Endodermal cell (in vitro differentiated cells): Measurements from ENCODE around the gene CRACR2B. TPM values are rescaled to one million over a fixed set of nuclear protein-coding genes. Genes with fewer than 3 reads are reported as not detected.

ENCODE experiments used
- DNase-seq: peaks from one replicate; pipeline ENCODE4 v3.0.0-alpha.2; 2017
- H3K27ac ChIP-seq: 2 replicates; pipeline ENCODE4 v1.5.1; 2013; ENCODE audit warnings: mild to moderate bottlenecking, low read depth, low read length, moderate library complexity
- H3K27me3 ChIP-seq: 2 replicates; pipeline ENCODE4 v1.6.1; 2013; ENCODE audit warnings: mild to moderate bottlenecking, low read length, moderate library complexity; ENCODE audit not compliant: insufficient read depth, control insufficient read depth, poor library complexity, severe bottlenecking
- H3K36me3 ChIP-seq: 2 replicates; pipeline ENCODE4 v1.7.0; 2013; ENCODE audit warnings: mild to moderate bottlenecking, low read length, moderate library complexity; ENCODE audit not compliant: control insufficient read depth, insufficient read depth
- H3K4me1 ChIP-seq: one replicate; pipeline ENCODE4 v1.7.0; 2013; ENCODE audit warnings: low read length; ENCODE audit not compliant: control insufficient read depth, insufficient read depth
- H3K4me3 ChIP-seq: 2 replicates; pipeline ENCODE4 v1.5.1; 2013; ENCODE audit warnings: mild to moderate bottlenecking, low read length, moderate library complexity
- H3K9ac ChIP-seq: 2 replicates; pipeline ENCODE4 v1.6.1; 2013; ENCODE audit warnings: mild to moderate bottlenecking, low read length, moderate library complexity; ENCODE audit not compliant: poor library complexity, severe bottlenecking; ENCODE audit errors: extremely low read depth
- H3K9me3 ChIP-seq: 2 replicates; pipeline ENCODE4 v1.6.1; 2013; ENCODE audit warnings: mild to moderate bottlenecking, low read length, moderate library complexity; ENCODE audit not compliant: control insufficient read depth
- H3K27ac Mint-ChIP-seq: 2 replicates; pipeline ENCODE4 v1.8.0; 2020; ENCODE audit warnings: mixed read lengths
- H3K27me3 Mint-ChIP-seq: 2 replicates; pipeline ENCODE4 v1.8.0; 2021; ENCODE audit warnings: mild to moderate bottlenecking, mixed read lengths; ENCODE audit not compliant: insufficient read depth
- H3K36me3 Mint-ChIP-seq: 2 replicates; pipeline ENCODE4 v1.8.0; 2020; ENCODE audit warnings: low read depth, mixed read lengths
- H3K4me1 Mint-ChIP-seq: 2 replicates; pipeline ENCODE4 v1.8.0; 2020; ENCODE audit warnings: mixed read lengths
- H3K4me3 Mint-ChIP-seq: 2 replicates; pipeline ENCODE4 v1.8.0; 2020; ENCODE audit warnings: mild to moderate bottlenecking, moderate library complexity, mixed read lengths
- H3K9me3 Mint-ChIP-seq: 2 replicates; pipeline ENCODE4 v1.8.0; 2020; ENCODE audit warnings: mild to moderate bottlenecking, mixed read lengths
- CTCF ChIP-seq: fragments of 200-600 bp; sonication (generic); conservative IDR thresholded peaks from 2 replicates; pipeline ENCODE4 v1.5.0; 2021; ENCODE audit warnings: antibody characterized with exemption, mild to moderate bottlenecking
- WGBS, 2 experiments: methylation state at CpG; one replicate each; pipeline versions ENCODE4 v1.1.5 to v1.1.7; 2013; ENCODE audit warnings: missing lambda C conversion rate in 2 of 2, mixed read lengths in 1 of 2; ENCODE audit not compliant: insufficient coverage in 1 of 2, insufficient read length in 1 of 2; 5-methylcytosine and 5-hydroxymethylcytosine counted together
- total RNA-seq, 2 donors: library from RNA; stranded (reverse); fragmentation: NEBNext Ultra II Directional in 1 of 2; extraction: Animal tissue kit (Norgen Biotek cat#: 25700) in 1 of 2; gene quantifications; 2 replicates in 1 of 2; 3 replicates in 1 of 2; pipeline ENCODE4 v1.2.1, GENCODE V29; 2021

Gene CRACR2B
- total RNA-seq, 2 donors from 2014 or later, result 22.3 to 28.1 TPM

- H3K4me1 Mint-ChIP-seq, result no peaks in the 10 kb centered on the region
- no peaks in the 10 kb centered on the region for H3K27me3 ChIP-seq
- H3K4me3 ChIP-seq, result no peak overlapping the region
- H3K9me3 Mint-ChIP-seq, result no peaks in the 10 kb centered on the region
- H3K9ac ChIP-seq, result no peak overlapping the region
- no peak overlapping the region for H3K27ac ChIP-seq
- no peak overlapping the region for H3K27ac Mint-ChIP-seq
- H3K36me3 ChIP-seq, result peaks cover 4% of the 10 kb centered on the region
- no peaks in the 10 kb centered on the region for H3K9me3 ChIP-seq
- 62 to 76% methylated on average over 8 of the region's 8 CpGs for WGBS, 2 experiments
- peak; percentile 62 for TF ChIP-seq CTCF
- H3K4me1 ChIP-seq, result no peaks in the 10 kb centered on the region
- no peak for DNase-seq
- no peaks in the 10 kb centered on the region for H3K27me3 Mint-ChIP-seq
- H3K4me3 Mint-ChIP-seq, result no peak overlapping the region
- H3K36me3 Mint-ChIP-seq, result peaks cover 12% of the 10 kb centered on the region
Observed at GRCh38 chr11:870127-870413, 42.4 kb downstream of the CRACR2B start.

- no peaks in the 10 kb centered on the region for H3K9me3 Mint-ChIP-seq
- no peak overlapping the region for H3K4me3 Mint-ChIP-seq
- no peak for DNase-seq
- no peak overlapping the region for H3K27ac Mint-ChIP-seq
- TF ChIP-seq CTCF, result no peak
- no peaks in the 10 kb centered on the region for H3K4me1 Mint-ChIP-seq
- Histone ChIP-seq H3K9me3 (no peaks in the 10 kb centered on the region), H3K4me1 (no peaks in the 10 kb centered on the region), H3K9ac (no peak overlapping the region), H3K36me3 (peaks cover 4% of the 10 kb centered on the region), H3K27me3 (no peaks in the 10 kb centered on the region), H3K27ac (no peak overlapping the region), H3K4me3 (no peak overlapping the region)
- peaks cover 16% of the 10 kb centered on the region for H3K36me3 Mint-ChIP-seq
- WGBS, 2 experiments, result 87 to 91% methylated on average over 7 to 8 of the region's 8 CpGs
- no peaks in the 10 kb centered on the region for H3K27me3 Mint-ChIP-seq
Observed at GRCh38 chr11:870418-870817, 42.7 kb downstream of the CRACR2B start.

DNA sequence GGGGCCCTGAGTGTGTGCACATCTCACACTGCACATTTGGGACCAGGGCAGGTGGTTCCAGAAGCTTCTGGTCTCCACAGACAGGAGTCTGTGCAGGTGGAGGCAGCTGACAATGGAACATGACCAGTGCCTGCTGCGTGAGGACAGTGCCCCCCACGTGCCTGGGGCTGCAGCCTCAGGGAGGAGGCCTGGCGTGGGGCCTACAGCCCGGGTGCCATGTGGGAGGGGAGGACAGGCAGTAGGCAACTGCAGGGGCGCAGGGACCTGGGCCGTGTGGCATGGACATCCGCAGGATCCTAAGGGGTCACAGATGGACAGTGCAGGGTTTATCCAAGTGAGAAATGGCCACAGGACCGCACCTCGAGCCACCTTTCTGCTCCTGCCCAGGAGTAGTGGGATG is 43.8 kb downstream of the CRACR2B start:
- H3K27ac ChIP-seq, result no peak overlapping the region
- no peaks in the 10 kb centered on the region for H3K9me3 ChIP-seq
- 76 to 81% methylated on average over 5 to 9 of the region's 9 CpGs for WGBS, 2 experiments
- Mint-ChIP-seq H3K36me3 (peaks cover 21% of the 10 kb centered on the region), H3K9me3 (no peaks in the 10 kb centered on the region), H3K4me3 (no peak overlapping the region), H3K27ac (no peak overlapping the region), H3K4me1 (no peaks in the 10 kb centered on the region), H3K27me3 (no peaks in the 10 kb centered on the region)
- no peaks in the 10 kb centered on the region for H3K4me1 ChIP-seq
- no peak for DNase-seq
- no peak overlapping the region for H3K9ac ChIP-seq
- no peak overlapping the region for H3K4me3 ChIP-seq
- H3K27me3 ChIP-seq, result no peaks in the 10 kb centered on the region
- no peak for TF ChIP-seq CTCF
- peaks cover 4% of the 10 kb centered on the region for H3K36me3 ChIP-seq
